Skin epidermis (tissue), 12 donors: ENCODE results near the gene SPI1.
"Not testable (repeated sequence)": the region's sequence is repeated elsewhere in the genome, so short reads cannot be mapped to it uniquely, and the experiment has no call there.

Experiments
- H3K27ac ChIP-seq, 21 experiments: fragments of 200-600 bp; sonication (generic) in 11 of 21; one replicate each; pipeline ENCODE4 v1.5.0; 2020; ENCODE audit warnings: mild to moderate bottlenecking in 3 of 21, inconsistent platforms in 2 of 21, moderate library complexity in 2 of 21
- H3K4me3 ChIP-seq, 7 experiments: fragments of 200-600 bp; sonication (generic) in 2 of 7; one replicate each; pipeline ENCODE4 v1.5.0; 2020; ENCODE audit warnings: inconsistent platforms in 2 of 7, mild to moderate bottlenecking in 2 of 7, moderate library complexity in 1 of 7

SPI1 gene

GRCh38 chr11:47348859-47349258, 29.5 kb downstream of the SPI1 start:
- H3K4me3 ChIP-seq, result no peak overlapping the region

GRCh38 chr11:47348131-47348802, 30.1 kb downstream of the SPI1 start:
- Histone ChIP-seq H3K4me3 (no peak overlapping the region), H3K27ac (no peak overlapping the region)

More at GRCh38 chr11:47348859-47349258, 29.5 kb downstream of the SPI1 start:
- H3K27ac ChIP-seq, result no peak overlapping the region

GRCh38 chr11:47347137-47347536, 31.2 kb downstream of the SPI1 start:
- no peak overlapping the region for H3K4me3 ChIP-seq
- H3K27ac ChIP-seq, result no peak overlapping the region

GRCh38 chr11:47345890-47346563, 32.3 kb downstream of the SPI1 start:
- Histone ChIP-seq H3K27ac (no peak overlapping the region), H3K4me3 (no peak overlapping the region)

GRCh38 chr11:47342854-47343253, 35.5 kb downstream of the SPI1 start:
- Histone ChIP-seq H3K27ac (no peak overlapping the region), H3K4me3 (no peak overlapping the region)

GRCh38 chr11:47342036-47342803, 36.1 kb downstream of the SPI1 start:
- no peak overlapping the region for H3K27ac ChIP-seq

GRCh38 chr11:47340980-47341775, 37.2 kb downstream of the SPI1 start:
- H3K4me3 ChIP-seq, result no peak overlapping the region
- no peak overlapping the region for H3K27ac ChIP-seq

More at GRCh38 chr11:47342036-47342803, 36.1 kb downstream of the SPI1 start:
- H3K4me3 ChIP-seq, result no peak overlapping the region

- H3K4me3 ChIP-seq, result no peak overlapping the region
- no peak overlapping the region for H3K27ac ChIP-seq
Observed at GRCh38 chr11:47340010-47340409, 38.3 kb downstream of the SPI1 start.

GRCh38 chr11:47338396-47339241, 39.7 kb downstream of the SPI1 start:
- H3K27ac ChIP-seq, result no peak overlapping the region
- no peak overlapping the region for H3K4me3 ChIP-seq

- H3K27ac ChIP-seq, result no peak overlapping the region
Observed at GRCh38 chr11:47337229-47337924, 41.0 kb downstream of the SPI1 start.

GRCh38 chr11:47336595-47336994, 41.8 kb downstream of the SPI1 start:
- H3K4me3 ChIP-seq, result no peak overlapping the region
- no peak overlapping the region for H3K27ac ChIP-seq

More at GRCh38 chr11:47337229-47337924, 41.0 kb downstream of the SPI1 start:
- no peak overlapping the region for H3K4me3 ChIP-seq

- Histone ChIP-seq H3K27ac (no peak overlapping the region), H3K4me3 (no peak overlapping the region)
Observed at GRCh38 chr11:47335733-47336132, 42.6 kb downstream of the SPI1 start.

- H3K4me3 ChIP-seq, H3K27ac ChIP-seq: not testable (repeated sequence)
Observed at GRCh38 chr11:47334699-47335411, 43.5 kb downstream of the SPI1 start.

- Histone ChIP-seq H3K27ac (no peak overlapping the region), H3K4me3 (no peak overlapping the region)
Observed at GRCh38 chr11:47333886-47334443, 44.4 kb downstream of the SPI1 start.

GRCh38 chr11:47333526-47333845, 44.9 kb downstream of the SPI1 start:
- Histone ChIP-seq H3K27ac (no peak overlapping the region), H3K4me3 (no peak overlapping the region)

GRCh38 chr11:47332791-47333525, 45.4 kb downstream of the SPI1 start:
- Histone ChIP-seq H3K27ac (no peak overlapping the region), H3K4me3 (no peak overlapping the region)

- H3K4me3 ChIP-seq, result no peak overlapping the region
- no peak overlapping the region for H3K27ac ChIP-seq
Observed at GRCh38 chr11:47332303-47332711, 46.0 kb downstream of the SPI1 start.
